Posterior cingulate gyrus (tissue), 11 donors: ENCODE measurements around the gene OR13J1.
"Not testable (repeated sequence)": the region's sequence is repeated elsewhere in the genome, so short reads cannot be mapped to it uniquely, and the experiment has no call there.

ENCODE experiments used
- DNase-seq, 10 donors: peaks; one replicate each; pipeline versions ENCODE4 v3.0.0 to v3.0.0-alpha.2; 2020 to 2021; ENCODE audit warnings: mixed read lengths in 3 of 10
- intact Hi-C: fragments of 100-400 bp; cut with DNase I; formaldehyde crosslinking; loops from one replicate; pipeline ENCODE4 v1.15.1; 2023

Gene OR13J1, protein sequence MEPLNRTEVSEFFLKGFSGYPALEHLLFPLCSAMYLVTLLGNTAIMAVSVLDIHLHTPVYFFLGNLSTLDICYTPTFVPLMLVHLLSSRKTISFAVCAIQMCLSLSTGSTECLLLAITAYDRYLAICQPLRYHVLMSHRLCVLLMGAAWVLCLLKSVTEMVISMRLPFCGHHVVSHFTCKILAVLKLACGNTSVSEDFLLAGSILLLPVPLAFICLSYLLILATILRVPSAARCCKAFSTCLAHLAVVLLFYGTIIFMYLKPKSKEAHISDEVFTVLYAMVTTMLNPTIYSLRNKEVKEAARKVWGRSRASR

GRCh38 chr9:35870351-35870923, at the start of gene OR13J1:
TSS of gene OR13J1 (minus strand) at chr9:35870401. CDS start at chr9:35870401, 0 bp downstream.
- intact Hi-C loops, result no loop called here
- DNase-seq, result no peak

DNA sequence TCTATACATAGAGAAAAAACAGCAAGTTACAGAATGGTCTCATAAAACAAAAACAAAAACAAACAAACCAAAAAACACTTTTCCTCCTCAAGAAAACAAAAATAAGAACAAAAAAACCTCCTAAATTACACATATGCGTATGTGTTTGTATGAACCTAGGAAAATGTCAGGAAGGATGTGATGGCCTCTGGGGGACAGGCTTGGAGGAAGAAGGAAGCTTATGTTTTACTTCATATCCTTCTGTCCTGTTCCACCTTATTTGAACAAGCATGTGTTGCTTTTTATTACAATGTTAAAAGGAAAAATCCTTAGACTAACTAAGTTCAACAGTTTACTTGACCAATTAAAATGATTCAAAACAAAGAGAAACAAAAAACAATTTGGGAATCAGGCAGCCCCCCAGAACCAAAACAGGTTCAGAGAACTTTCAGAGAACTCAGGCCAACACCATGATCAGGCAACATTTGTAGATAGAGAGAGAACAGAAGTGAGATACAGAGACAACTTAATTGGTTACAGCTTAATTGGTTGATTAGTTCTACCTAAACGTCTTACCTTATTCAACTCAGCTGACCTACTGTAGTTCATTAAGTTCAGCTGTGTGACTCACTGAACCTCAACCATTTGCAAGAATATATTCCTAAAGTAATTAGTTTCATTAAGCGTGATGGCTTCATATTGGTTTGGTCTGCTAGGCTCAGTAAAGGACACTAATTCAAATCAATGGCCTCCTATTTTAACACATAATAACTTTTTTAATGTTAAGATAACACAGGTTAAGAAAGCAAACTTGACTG, 49.2 kb upstream of the OR13J1 start:
- no peak for DNase-seq
- intact Hi-C loops, result no loop called here

GRCh38 chr9:35918780-35919179, 48.6 kb upstream of the OR13J1 start:
- intact Hi-C loops, result no loop called here

DNA sequence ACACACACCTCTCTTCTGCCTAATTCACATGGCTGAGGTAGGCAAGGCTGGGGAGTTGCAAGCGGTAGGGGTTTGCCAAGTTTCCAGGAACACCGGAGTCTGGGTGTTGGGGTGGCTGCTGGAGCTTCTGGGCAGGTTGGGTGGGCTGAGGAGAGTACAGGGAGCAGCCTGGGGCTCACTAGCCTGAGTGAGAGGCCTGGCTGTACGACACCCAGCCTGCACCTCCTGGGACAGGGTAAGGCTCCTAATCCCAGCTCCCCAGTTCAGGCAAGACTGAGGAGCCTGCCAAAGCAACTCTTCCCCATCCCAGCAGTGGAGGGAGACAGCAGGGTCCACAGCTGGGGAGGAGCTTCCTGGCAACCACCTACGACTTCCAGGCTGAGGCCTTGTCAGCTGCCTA, 47.1 kb upstream of the OR13J1 start:
- intact Hi-C loops, result no loop called here

More at GRCh38 chr9:35918780-35919179, 48.6 kb upstream of the OR13J1 start:
- DNase-seq, result no peak

DNA sequence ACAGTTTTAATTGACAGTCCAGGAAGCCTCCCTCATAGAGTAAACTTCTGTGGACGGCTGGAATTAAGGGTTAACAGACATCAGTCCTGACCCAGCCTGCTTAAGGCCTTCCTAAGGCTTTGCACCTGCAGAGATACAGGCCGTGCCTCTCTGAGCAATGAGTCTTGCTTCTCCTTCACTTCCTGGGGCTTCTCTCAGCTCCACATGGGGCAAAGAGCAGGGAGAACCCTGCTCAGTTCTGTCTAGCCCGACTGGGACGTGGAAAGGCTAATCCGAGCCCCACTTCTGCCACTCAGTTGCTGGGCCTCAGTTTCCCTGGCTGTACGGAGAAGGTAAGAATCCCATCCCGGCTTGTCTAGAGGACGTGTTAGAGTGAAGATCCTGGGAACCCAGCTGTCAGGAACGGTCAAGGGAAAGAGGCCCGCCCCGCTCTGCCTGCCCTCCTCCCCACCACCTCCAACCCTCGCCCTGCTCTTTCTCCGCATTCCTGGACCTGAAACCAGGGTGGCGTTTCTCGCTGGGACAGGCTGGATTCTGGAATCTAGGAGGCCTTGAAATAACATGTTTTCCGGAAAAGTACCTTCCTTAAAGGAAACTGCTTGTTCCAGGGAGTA, 45.6 kb upstream of the OR13J1 start:
- intact Hi-C loops, result no loop called here
- DNase-seq, result no peak

More for the DNA sequence above, 47.1 kb upstream of the OR13J1 start:
- no peak for DNase-seq

DNA sequence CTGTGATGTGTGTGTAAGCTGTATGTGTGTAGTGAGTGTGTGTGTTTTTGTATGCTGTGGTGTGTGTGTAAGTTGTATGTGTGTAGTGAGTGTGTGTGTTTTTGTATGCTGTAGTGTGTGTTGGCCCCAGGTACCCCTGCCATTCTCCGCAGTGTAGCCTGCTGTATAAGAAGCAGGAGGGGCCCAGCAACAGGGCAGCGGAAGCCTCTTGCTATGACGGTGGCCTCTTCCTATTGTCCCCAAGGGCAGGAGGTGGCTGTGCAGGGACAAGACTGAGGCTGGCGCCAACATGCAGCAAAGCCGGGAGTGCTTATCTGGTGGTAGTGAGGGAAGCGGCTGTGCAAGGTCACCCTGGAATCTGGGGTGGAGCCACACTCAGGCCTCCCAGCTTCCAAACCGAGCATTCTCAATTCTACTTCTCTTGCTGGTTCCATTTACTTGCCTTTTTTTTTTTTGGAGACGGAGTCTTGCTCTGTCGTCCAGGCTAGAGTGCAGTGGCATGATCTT, 44.2 kb upstream of the OR13J1 start:
- no peak for DNase-seq
- intact Hi-C loops, result no loop called here

DNA sequence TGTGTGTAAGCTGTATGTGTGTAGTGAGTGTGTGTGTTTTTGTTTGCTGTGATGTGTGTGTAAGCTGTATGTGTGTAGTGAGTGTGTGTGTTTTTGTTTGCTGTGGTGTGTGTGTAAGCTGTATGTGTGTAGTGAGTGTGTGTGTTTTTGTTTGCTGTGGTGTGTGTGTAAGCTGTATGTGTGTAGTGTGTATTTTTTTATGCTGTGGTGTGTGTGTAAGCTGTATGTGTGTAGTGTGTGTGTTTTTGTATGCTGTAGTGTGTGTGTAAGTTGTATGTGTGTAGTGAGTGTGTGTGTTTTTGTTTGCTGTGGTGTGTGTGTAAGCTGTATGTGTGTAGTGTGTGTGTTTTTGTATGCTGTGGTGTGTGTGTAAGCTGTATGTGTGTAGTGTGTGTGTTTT, 43.2 kb upstream of the OR13J1 start:
- DNase-seq, intact Hi-C loops: not testable (repeated sequence)

- intact Hi-C loops, result no loop called here
- no peak for DNase-seq
Observed at GRCh38 chr9:35912791-35913400, 42.7 kb upstream of the OR13J1 start.

DNA sequence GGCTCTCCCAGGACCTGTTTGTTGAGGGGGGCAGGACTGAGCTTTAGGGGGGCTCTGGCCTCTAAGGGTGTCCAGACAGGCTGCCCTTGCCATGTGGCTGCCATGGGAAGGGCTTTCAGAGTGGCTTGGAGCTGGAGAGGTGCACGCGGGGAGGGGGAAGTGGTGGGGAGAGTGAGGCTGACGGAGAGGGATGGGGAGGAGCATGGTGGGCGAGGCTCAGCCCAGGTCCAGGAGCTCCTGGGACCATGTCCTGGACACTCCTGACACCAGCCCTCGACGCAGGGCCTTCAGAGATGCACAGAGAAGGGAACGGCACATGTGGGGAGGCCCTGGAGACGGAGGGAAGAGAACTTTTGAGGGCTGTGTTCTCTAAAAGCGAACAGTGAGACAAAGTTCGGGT, 41.5 kb upstream of the OR13J1 start:
- DNase-seq, result no peak
- intact Hi-C loops, result no loop called here

DNA sequence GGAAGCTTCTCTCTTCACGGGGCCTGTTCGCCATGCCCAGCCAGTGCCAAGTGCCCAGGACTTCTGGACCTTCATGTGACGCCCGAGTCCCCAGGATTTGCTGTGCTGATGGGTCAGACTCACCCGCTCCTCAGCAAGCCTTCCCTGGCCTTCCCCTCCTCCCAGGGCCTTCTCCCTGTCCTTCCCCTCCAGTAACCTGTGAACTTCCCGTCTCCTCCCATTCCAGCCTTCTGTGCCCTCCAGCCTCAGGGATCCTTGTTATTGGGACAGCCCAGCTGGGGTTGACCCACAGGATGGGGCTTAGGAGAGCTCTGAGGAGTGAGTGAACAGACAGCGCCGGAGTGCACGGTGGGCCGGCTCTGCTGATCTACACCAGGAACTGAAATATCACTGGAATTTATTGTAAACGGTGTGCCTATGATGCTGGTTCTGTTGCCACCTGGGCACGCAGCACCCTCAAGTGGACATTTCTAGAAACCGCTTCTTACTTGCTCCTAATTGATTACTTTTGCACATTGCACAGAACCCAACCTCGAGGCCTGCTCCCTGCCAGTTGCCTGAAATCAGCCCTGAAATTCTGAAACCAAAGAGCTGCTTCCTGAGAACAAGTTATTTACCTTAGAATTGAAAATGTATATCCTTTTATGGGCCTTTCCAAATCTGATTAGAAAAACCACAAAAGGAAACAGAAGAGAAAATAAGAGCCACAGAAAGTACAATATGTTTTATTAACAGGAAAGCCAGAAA, 40.6 kb upstream of the OR13J1 start:
- no peak for DNase-seq
- intact Hi-C loops, result no loop called here

DNA sequence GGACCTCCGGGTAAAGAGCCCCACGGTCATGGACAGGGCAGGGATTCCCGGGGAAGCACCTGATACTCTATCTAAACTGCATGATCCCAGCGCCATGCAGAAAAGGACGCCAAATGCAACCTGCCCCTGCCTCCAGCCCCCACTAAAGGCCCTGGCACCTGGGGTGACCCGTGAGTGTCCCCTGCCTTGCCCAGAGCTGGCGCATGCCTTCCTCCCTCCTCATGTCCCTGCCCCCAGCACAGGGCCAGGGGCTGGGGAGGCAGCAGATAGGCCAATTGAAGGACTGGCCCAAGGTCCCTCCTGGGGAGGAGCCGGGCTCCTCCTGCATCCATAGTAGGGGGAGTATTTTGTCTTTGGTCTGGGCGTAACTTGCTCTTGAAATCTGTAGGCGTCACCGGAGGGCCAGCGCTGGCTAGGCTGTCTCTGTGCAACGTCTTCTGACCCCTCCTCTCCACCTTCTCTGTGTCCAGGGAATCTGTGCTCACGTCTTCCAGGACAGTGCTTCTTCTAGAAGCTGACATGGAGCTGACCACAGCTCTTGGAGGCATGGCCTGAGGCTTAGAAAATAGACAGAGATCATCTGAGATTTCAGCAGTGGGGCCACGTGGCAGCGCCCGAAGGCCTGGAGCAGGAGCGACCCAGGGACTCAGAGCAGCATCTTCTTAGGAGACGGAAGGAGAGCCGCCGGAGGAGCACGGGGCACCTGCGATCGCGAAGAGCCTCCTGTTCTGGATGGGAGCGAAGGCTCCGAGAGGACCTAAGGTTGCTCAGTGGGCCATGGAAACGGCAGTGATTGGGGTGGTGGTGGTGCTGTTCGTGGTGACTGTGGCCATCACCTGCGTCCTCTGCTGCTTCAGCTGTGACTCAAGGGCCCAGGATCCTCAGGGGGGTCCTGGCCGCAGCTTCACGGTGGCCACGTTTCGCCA, 39.7 kb upstream of the OR13J1 start:
- DNase-seq, result peak in 1 of 10 donors; percentile 79
- intact Hi-C loops, result no loop called here

- intact Hi-C loops, result no loop called here
Observed at GRCh38 chr9:35909274-35909673, 39.1 kb upstream of the OR13J1 start, which contains the start of gene SPAAR. TSS of gene SPAAR (plus strand) at chr9:35909490. CDS start at chr9:35910464, 974 bp downstream.

DNA sequence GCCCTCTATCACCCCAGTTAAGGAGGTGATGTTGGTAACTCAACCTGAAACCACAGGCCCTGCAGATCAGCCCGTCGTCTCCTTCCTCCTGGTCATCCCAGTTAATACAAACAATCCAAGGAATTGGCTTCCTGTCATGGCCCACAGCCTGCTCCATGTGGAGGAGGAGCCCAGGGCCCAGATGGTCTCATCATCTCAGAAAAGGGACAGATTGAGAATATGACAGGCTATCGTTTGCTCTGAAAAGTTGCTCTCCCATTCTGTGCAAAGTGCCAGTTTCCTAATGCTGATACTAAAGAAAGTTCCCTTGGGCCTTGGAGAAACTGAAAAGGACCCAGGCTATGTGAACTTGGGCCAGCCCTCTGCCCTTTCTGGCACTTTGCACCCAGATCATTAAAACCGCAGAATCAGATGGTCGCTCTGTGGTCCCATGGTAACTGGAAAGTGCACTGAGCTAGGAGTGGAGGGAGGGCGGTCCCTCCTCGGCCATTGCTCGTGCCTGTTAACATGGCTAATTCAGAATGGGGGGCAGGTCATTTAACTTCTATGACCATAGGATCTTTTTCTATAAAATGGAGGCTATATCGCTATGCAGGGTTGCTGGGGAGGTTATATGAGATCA, 38.4 kb upstream of the OR13J1 start:
- no peak for DNase-seq
- intact Hi-C loops, result no loop called here

More at GRCh38 chr9:35909274-35909673, 39.1 kb upstream of the OR13J1 start, which contains the start of gene SPAAR:
- no peak for DNase-seq

- intact Hi-C loops, result no loop called here
- DNase-seq, result no peak
Observed at GRCh38 chr9:35907711-35908503, 37.7 kb upstream of the OR13J1 start.

DNA sequence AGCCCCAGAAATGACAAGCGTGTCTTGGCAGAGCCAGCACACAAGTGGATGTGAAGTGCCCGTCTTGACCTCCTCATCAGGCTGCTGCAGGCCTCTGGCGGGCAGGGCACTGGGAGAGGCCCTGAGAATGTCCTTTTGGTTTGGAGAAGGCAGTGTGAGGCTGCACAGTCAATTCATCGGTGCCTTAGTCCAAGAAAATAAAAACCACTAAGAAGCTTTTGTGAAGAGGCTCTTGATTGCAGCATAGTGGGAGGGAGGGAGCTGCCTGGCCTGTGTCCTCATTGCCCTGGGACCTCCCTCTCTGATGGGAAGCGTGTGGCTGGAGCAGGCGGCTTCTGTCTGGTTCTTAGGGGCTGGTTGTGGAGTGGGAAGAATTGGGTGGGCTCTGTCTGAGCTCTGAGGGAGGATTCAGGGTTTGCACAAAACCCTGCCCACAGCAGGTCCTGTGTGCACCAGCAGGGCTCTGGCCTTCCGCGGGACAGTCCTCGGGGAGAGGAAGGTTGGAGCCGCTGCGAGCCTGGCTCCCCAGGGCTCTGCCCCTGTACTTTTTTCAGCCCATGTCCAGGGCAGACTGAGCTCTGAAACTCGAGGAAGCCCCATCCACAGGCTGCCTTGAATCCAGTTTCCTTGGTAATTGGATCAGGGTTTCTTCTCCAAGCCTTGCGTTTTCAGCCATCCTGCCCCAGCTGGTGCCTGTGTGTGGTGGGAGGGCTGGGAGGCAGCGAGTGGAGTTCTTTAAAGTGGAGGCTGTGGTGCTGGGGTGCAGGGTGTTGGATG, 36.9 kb upstream of the OR13J1 start:
- intact Hi-C loops, result no loop called here
- DNase-seq, result no peak

DNA sequence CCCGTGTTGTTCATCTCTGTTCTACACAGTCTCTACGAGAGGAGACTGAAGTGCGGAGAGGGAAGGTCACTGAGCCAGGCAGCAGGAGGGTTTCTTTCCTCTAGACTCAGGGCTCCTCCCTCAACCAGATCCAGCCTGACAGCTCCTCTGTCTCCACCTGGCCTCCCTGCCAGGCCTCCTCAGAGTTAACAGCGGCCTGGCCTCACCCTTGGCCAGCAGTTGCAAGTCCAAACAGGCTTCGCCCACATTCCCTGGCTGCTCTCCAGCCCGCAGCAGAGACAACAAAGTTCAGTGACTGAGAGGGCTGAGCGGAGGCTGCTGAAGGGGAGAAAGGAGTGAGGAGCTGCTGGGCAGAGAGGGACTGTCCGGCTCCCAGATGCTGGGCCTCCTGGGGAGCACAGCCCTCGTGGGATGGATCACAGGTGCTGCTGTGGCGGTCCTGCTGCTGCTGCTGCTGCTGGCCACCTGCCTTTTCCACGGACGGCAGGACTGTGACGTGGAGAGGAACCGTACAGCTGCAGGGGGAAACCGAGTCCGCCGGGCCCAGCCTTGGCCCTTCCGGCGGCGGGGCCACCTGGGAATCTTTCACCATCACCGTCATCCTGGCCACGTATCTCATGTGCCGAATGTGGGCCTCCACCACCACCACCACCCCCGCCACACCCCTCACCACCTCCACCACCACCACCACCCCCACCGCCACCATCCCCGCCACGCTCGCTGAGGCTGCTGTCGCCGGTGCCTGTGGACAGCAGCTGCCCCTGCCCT, 35.9 kb upstream of the OR13J1 start, which contains the start of gene HRCT1:
Gene HRCT1 (plus strand): TSS at position 291 of the 768 bp plus-strand sequence. CDS start 86 bp downstream, at position 377.
- peak in 3 of 10 donors; percentile 41 to 86 (median 82) for DNase-seq
- intact Hi-C loops, result no loop called here
